Cardiac fibroblast (primary cell): Measurements from ENCODE around the gene ANKRD18B.
"Not testable (repeated sequence)": the region's sequence is repeated elsewhere in the genome, so short reads cannot be mapped to it uniquely, and the experiment has no call there.

Experiments
- DNase-seq, 2 donors: peaks; one replicate each; pipeline versions ENCODE4 v3.0.0 to v3.0.0-alpha.2; 2010; ENCODE audit warnings: low read depth in 2 of 2
- H3K4me3 ChIP-seq, 2 donors: replicated peaks in 1 of 2; 1 replicate in 1 of 2; 2 replicates in 1 of 2; pipeline ENCODE4 v1.5.1; 2011; ENCODE audit warnings: low read depth in 2 of 2, low read length in 2 of 2, mild to moderate bottlenecking in 2 of 2, moderate library complexity in 1 of 2
- TF ChIP-seq, protein P1 (sequence below): IDR thresholded peaks from one replicate; pipeline ENCODE4 v1.5.1; 2011; ENCODE audit warnings: low read depth, mild to moderate bottlenecking, low read length, inconsistent platforms

Gene ANKRD18B

DNA sequence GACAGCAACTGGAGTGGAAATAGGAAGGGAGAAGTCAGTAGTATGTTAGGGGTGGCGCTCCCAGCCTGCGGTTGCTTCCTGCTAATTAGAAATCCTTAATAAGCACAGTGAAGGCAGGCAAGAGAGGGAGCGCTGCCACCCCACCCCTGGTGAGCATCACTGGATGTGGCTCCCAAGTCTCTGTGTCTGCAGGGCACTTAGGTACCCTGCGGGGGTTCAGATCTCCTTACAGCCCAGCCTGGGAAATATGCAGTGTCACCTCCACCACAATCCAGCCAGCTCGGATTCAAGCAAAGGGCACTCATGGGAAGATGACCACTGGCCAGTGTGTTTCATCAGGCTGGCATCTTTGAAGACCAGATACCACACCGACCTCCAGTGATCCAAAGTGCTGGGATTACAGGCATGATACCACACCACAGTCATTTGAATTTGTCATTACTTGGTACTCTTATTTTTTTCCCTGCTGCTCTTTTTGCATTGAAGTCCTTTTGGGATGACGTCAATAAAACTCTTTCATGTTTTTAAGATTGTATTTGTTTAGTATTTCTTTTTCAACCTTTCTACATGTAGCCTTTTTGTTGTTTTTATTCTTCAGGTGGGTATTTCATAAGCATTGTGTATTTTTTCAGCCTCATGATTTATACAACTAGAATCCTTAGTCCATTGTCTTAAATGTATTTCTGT, 90.1 kb downstream of the ANKRD18B start:
- DNase-seq = no peak
- TF ChIP-seq, protein P1, sequence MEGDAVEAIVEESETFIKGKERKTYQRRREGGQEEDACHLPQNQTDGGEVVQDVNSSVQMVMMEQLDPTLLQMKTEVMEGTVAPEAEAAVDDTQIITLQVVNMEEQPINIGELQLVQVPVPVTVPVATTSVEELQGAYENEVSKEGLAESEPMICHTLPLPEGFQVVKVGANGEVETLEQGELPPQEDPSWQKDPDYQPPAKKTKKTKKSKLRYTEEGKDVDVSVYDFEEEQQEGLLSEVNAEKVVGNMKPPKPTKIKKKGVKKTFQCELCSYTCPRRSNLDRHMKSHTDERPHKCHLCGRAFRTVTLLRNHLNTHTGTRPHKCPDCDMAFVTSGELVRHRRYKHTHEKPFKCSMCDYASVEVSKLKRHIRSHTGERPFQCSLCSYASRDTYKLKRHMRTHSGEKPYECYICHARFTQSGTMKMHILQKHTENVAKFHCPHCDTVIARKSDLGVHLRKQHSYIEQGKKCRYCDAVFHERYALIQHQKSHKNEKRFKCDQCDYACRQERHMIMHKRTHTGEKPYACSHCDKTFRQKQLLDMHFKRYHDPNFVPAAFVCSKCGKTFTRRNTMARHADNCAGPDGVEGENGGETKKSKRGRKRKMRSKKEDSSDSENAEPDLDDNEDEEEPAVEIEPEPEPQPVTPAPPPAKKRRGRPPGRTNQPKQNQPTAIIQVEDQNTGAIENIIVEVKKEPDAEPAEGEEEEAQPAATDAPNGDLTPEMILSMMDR = no peak
- H3K4me3 ChIP-seq = no peak overlapping the region

DNA sequence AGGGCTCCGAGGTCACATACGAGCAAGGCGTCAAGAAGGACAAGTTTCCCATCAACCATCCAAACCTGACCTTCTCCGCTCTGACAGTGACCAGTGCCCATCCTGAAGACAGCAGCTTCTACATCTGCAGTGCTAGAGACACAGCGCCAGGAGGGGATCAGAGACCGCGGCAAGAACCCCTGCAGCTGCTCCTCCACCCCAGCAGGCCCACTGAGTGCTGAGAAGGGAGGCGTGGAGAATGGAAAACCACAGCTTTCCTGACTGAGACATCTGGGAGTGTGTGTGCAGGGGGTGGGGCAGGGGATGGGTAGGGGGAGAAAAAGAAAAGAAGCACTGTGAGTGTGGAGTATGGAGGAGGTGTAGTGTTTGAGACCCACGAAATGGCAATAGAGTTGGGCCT, 94.3 kb downstream of the ANKRD18B start:
- H3K4me3 ChIP-seq, DNase-seq: not testable (repeated sequence)

DNA sequence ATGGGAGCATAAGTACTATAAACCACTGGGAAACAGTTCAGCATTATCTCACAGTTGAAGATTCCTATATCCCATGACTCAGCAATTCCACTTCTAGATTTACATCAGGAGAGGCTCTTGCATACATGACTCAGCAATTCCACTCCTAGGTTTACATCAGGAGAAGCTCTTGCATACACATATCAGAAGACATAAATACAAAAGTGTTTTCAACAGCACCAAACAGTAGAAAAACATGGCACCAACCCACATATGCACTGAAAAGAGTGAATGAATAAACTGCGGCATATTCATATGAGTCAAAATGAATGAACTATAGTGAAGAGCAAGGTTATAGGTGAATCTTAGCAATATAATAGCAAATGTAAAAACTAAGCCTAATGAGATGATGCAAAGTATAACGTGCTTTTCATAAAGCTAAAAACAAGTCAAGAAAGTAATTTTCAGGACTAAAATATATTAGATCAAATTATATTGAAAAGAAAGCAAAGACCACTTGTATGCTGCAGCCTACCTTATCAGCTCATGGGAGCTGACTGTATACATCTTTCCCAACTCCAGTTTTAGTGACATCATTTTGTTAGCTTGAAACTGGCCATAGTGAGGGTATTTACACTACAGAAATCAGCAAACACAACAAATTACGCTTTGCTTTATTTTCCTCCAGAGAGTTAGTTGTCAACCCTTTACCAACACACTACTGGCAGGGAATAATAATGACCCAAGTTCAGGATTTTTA, 95.8 kb downstream of the ANKRD18B start:
- DNase-seq = peak; percentile 83 to 90

DNA sequence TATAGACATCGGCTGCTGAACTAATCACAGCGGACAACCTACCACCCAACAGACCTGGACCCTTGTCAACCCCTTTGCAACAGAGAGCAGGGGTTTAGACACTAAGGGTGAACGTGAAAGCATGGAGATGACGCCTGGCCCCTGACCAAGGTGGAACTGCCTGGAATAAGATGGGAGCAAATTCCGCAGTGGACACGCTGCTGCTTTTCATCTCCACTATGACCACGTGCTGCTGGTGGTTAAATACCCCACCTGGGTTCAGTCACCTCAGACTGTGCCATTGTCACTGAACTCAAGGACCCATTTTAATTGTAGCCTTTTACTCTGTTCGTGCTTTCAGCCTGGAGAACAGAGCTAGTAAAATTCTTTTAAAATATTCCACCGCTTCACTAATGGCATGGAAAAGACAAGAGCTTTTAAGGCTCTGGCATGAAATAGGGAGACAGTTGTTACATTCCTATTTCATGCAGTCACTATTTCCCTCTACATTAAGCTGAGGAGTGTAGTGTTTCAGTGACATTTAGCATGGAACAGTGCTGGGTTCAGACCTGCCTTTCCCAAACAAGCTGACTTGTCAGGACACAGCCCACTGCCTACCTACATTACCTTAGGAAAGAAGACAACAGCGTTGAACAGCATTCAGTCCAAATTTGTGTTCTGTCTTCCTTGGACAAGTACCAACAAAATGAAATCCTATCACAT, 96.8 kb downstream of the ANKRD18B start:
- peak; percentile 62 to 67 for DNase-seq
- no peak overlapping the region for H3K4me3 ChIP-seq
- TF ChIP-seq, protein P1 = no peak

More for the DNA sequence above, 95.8 kb downstream of the ANKRD18B start:
- TF ChIP-seq, protein P1 = no peak
- H3K4me3 ChIP-seq = no peak overlapping the region
